H9 (cell line): Measurements from ENCODE around the gene COL19A1. TPM values are rescaled to one million over a fixed set of nuclear protein-coding genes. Genes with fewer than 3 reads are reported as not detected.

Source experiments
- DNase-seq: peaks from one replicate; pipeline ENCODE4 v3.0.0-alpha.2; 2017
- H2AFZ ChIP-seq: one replicate; pipeline ENCODE4 v1.6.1; 2013; ENCODE audit warnings: mild to moderate bottlenecking, low read length, control low read depth, moderate library complexity
- H2AK5ac ChIP-seq: 2 replicates; pipeline ENCODE4 v1.6.1; 2013; ENCODE audit warnings: low read length, control low read depth, mixed read lengths; ENCODE audit not compliant: insufficient read length
- H2BK120ac ChIP-seq: one replicate; pipeline ENCODE4 v1.6.1; 2013; ENCODE audit warnings: low read depth, mild to moderate bottlenecking, low read length, control low read depth, inconsistent platforms; ENCODE audit not compliant: poor library complexity, severe bottlenecking
- H2BK12ac ChIP-seq: 2 replicates; pipeline ENCODE4 v1.6.1; 2013; ENCODE audit warnings: low read length, control low read depth, mixed read lengths, low read depth; ENCODE audit not compliant: insufficient read length
- H2BK15ac ChIP-seq: 2 replicates; pipeline ENCODE4 v1.6.1; 2013; ENCODE audit warnings: low read depth, low read length, control low read depth
- H2BK20ac ChIP-seq: one replicate; pipeline ENCODE4 v1.6.1; 2013; ENCODE audit warnings: low read depth, mild to moderate bottlenecking, low read length, control low read depth, inconsistent platforms; ENCODE audit not compliant: poor library complexity, severe bottlenecking
- H2BK5ac ChIP-seq: 2 replicates; pipeline ENCODE4 v1.6.1; 2013; ENCODE audit warnings: low read length, control low read depth, mixed read lengths; ENCODE audit not compliant: insufficient read length
- H3K14ac ChIP-seq: 2 replicates; pipeline ENCODE4 v1.6.1; 2013; ENCODE audit warnings: low read length, control low read depth; ENCODE audit not compliant: insufficient read depth
- H3K18ac ChIP-seq: 2 replicates; pipeline ENCODE4 v1.6.1; 2013; ENCODE audit warnings: low read depth, mild to moderate bottlenecking, mixed read lengths, low read length, control low read depth; ENCODE audit not compliant: insufficient read length
- H3K23ac ChIP-seq: 2 replicates; pipeline ENCODE4 v1.6.1; 2013; ENCODE audit warnings: low read length, control low read depth, mixed read lengths, low read depth; ENCODE audit not compliant: insufficient read length
- H3K23me2 ChIP-seq: 2 replicates; pipeline ENCODE4 v1.6.1; 2013; ENCODE audit warnings: low read depth, mild to moderate bottlenecking, mixed read lengths, low read length, control low read depth; ENCODE audit not compliant: insufficient read length, poor library complexity, severe bottlenecking
- H3K27ac ChIP-seq: 2 replicates; pipeline ENCODE4 v1.5.1; 2013; ENCODE audit warnings: low read length, control low read depth, mixed read lengths, low read depth; ENCODE audit not compliant: insufficient read length
- H3K27me3 ChIP-seq: 2 replicates; pipeline ENCODE4 v1.6.1; 2013; ENCODE audit warnings: low read length, control low read depth, inconsistent platforms; ENCODE audit not compliant: insufficient read depth
- H3K4ac ChIP-seq: 2 replicates; pipeline ENCODE4 v1.6.1; 2013; ENCODE audit warnings: low read depth, mild to moderate bottlenecking, control low read depth, inconsistent platforms, low read length, moderate library complexity
- H3K4me1 ChIP-seq: 2 replicates; pipeline ENCODE4 v1.6.1; 2013; ENCODE audit warnings: low read length, control low read depth, inconsistent platforms; ENCODE audit not compliant: insufficient read depth
- H3K4me2 ChIP-seq: 2 replicates; pipeline ENCODE4 v1.6.1; 2013; ENCODE audit warnings: low read length, control low read depth, mixed read lengths; ENCODE audit not compliant: insufficient read length, insufficient read depth
- H3K56ac ChIP-seq: 2 replicates; pipeline ENCODE4 v1.6.1; 2013; ENCODE audit warnings: low read depth, mild to moderate bottlenecking, mixed read lengths, low read length, control low read depth; ENCODE audit not compliant: insufficient read length
- H3K79me1 ChIP-seq: 2 replicates; pipeline ENCODE4 v1.6.1; 2013; ENCODE audit warnings: low read depth, mild to moderate bottlenecking, moderate library complexity, low read length, control low read depth, inconsistent platforms; ENCODE audit not compliant: insufficient read depth, poor library complexity, severe bottlenecking
- H3K79me2 ChIP-seq: 2 replicates; pipeline ENCODE4 v1.6.1; 2013; ENCODE audit warnings: low read length, control low read depth, inconsistent platforms; ENCODE audit not compliant: insufficient read depth
- H3K9ac ChIP-seq: 2 replicates; pipeline ENCODE4 v1.6.1; 2013; ENCODE audit warnings: low read length, control low read depth, mixed read lengths; ENCODE audit not compliant: insufficient read length; ENCODE audit errors: extremely low read depth
- H3K9me3 ChIP-seq: one replicate; pipeline ENCODE4 v1.6.1; 2013; ENCODE audit warnings: low read depth, low read length, inconsistent platforms; ENCODE audit not compliant: control insufficient read depth
- H3T11ph ChIP-seq: one replicate; pipeline ENCODE4 v1.6.1; 2013; ENCODE audit warnings: mild to moderate bottlenecking, low read length, control low read depth, inconsistent platforms
- H4K20me1 ChIP-seq: one replicate; pipeline ENCODE4 v1.6.1; 2013; ENCODE audit not compliant: control insufficient read depth, insufficient read length, insufficient read depth
- H4K5ac ChIP-seq: 2 replicates; pipeline ENCODE4 v1.6.1; 2013; ENCODE audit warnings: low read depth, mild to moderate bottlenecking, mixed read lengths, low read length, control low read depth; ENCODE audit not compliant: insufficient read length
- H4K8ac ChIP-seq: replicated peaks from 2 replicates; pipeline ENCODE4 v1.6.1; 2013; ENCODE audit warnings: low read length, control low read depth, mixed read lengths, low read depth; ENCODE audit not compliant: insufficient read length
- H4K91ac ChIP-seq: 2 replicates; pipeline ENCODE4 v1.6.1; 2013; ENCODE audit warnings: low read depth, mild to moderate bottlenecking, moderate library complexity, mixed read lengths, low read length, control low read depth; ENCODE audit not compliant: insufficient read length
- H3K27ac Mint-ChIP-seq, 3 experiments: 2 replicates in 2 of 3; 3 replicates in 1 of 3; pipeline ENCODE4 v1.8.0; 2020 to 2021; ENCODE audit warnings: mixed read lengths in 3 of 3, mild to moderate bottlenecking in 1 of 3, moderate library complexity in 1 of 3
- H3K27me3 Mint-ChIP-seq: 2 replicates; pipeline ENCODE4 v1.8.0; 2021; ENCODE audit warnings: low read depth, mild to moderate bottlenecking, moderate library complexity, mixed read lengths
- H3K36me3 Mint-ChIP-seq, 3 experiments: 2 replicates in 2 of 3; 3 replicates in 1 of 3; pipeline ENCODE4 v1.8.0; 2020 to 2021; ENCODE audit warnings: low read depth in 3 of 3, mixed read lengths in 3 of 3; ENCODE audit not compliant: insufficient read depth in 1 of 3
- H3K4me1 Mint-ChIP-seq, 2 experiments: 2 replicates each; pipeline ENCODE4 v1.8.0; 2020; ENCODE audit warnings: mixed read lengths in 2 of 2
- H3K4me3 Mint-ChIP-seq, 2 experiments: 2 replicates in 1 of 2; 3 replicates in 1 of 2; pipeline ENCODE4 v1.8.0; 2020 to 2021; ENCODE audit warnings: mild to moderate bottlenecking in 2 of 2, mixed read lengths in 2 of 2, moderate library complexity in 1 of 2
- H3K9me3 Mint-ChIP-seq, 2 experiments: 2 replicates in 1 of 2; 3 replicates in 1 of 2; pipeline ENCODE4 v1.8.0; 2020; ENCODE audit warnings: mild to moderate bottlenecking in 2 of 2, mixed read lengths in 2 of 2, moderate library complexity in 1 of 2
- WGBS: extraction: QIAGEN DNeasy Blood & Tissue Kit; methylation state at CpG from one replicate; pipeline ENCODE4 v1.1.7; 2013; ENCODE audit warnings: missing lambda C conversion rate, low lambda C conversion rate, mixed read lengths; ENCODE audit not compliant: insufficient read length; ENCODE audit errors: extremely low coverage; 5-methylcytosine and 5-hydroxymethylcytosine counted together
- total RNA-seq: library from RNA; stranded (reverse); gene quantifications from 2 replicates; pipeline ENCODE4 v1.2.1, GENCODE V29; 2021
- TF ChIP-seq, protein P1 (sequence below): fragments of 200-600 bp; sonication (generic); conservative IDR thresholded peaks from 3 replicates; pipeline ENCODE4 v1.8.0; 2021; ENCODE audit warnings: antibody characterized with exemption, mild to moderate bottlenecking

The COL19A1 gene
- total RNA-seq, 1 experiment from 2014 or later = not detected

- Histone ChIP-seq H4K5ac (no peak overlapping the region), H3K4me1 (no peaks in the 10 kb centered on the region), H3K79me1 (no peaks in the 10 kb centered on the region), H2BK20ac (no peak overlapping the region), H3K4me2 (peak overlapping the region; percentile 85), H2BK12ac (no peak overlapping the region), H3K27ac (no peak overlapping the region), H4K8ac (no peak overlapping the region), H3K79me2 (no peaks in the 10 kb centered on the region), H2BK120ac (no peak overlapping the region), H3T11ph (no peak overlapping the region), H3K27me3 (peaks cover 16% of the 10 kb centered on the region; the same call in 1 of the 2 replicates), H3K9me3 (no peaks in the 10 kb centered on the region), H4K91ac (no peak overlapping the region), H3K23me2 (peaks cover 13% of the 10 kb centered on the region), H3K14ac (no peak overlapping the region), H3K4ac (no peak overlapping the region), H3K18ac (no peak overlapping the region), H3K23ac (no peak overlapping the region), H2AK5ac (no peak overlapping the region), H2BK15ac (no peak overlapping the region), H2BK5ac (no peak overlapping the region), H4K20me1 (no peaks in the 10 kb centered on the region), H3K9ac (no peak overlapping the region), H3K56ac (no peak overlapping the region), H2AFZ (no peak overlapping the region)
- H3K9me3 Mint-ChIP-seq = no peaks in the 10 kb centered on the region
- TF ChIP-seq, protein P1, sequence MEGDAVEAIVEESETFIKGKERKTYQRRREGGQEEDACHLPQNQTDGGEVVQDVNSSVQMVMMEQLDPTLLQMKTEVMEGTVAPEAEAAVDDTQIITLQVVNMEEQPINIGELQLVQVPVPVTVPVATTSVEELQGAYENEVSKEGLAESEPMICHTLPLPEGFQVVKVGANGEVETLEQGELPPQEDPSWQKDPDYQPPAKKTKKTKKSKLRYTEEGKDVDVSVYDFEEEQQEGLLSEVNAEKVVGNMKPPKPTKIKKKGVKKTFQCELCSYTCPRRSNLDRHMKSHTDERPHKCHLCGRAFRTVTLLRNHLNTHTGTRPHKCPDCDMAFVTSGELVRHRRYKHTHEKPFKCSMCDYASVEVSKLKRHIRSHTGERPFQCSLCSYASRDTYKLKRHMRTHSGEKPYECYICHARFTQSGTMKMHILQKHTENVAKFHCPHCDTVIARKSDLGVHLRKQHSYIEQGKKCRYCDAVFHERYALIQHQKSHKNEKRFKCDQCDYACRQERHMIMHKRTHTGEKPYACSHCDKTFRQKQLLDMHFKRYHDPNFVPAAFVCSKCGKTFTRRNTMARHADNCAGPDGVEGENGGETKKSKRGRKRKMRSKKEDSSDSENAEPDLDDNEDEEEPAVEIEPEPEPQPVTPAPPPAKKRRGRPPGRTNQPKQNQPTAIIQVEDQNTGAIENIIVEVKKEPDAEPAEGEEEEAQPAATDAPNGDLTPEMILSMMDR = no peak; the same call in 2 of the 3 replicates
- peak overlapping the region; percentile 63 to 90; a peak in 4 of 5 replicates for H3K4me3 Mint-ChIP-seq
- WGBS = no CpG with 5 or more reads among the region's 1 CpG
- H3K27ac Mint-ChIP-seq = no peak overlapping the region
- H3K27me3 Mint-ChIP-seq = peaks cover 64% of the 10 kb centered on the region
- peaks cover 17% of the 10 kb centered on the region in 2 experiments for H3K4me1 Mint-ChIP-seq
- no peaks in the 10 kb centered on the region for H3K36me3 Mint-ChIP-seq
- DNase-seq = no peak
Observed at GRCh38 chr6:69868252-69868804, 2.0 kb downstream of the COL19A1 start.
